ENCODE measurements around the gene MAP6.

- TF ChIP-seq, protein P1, sequence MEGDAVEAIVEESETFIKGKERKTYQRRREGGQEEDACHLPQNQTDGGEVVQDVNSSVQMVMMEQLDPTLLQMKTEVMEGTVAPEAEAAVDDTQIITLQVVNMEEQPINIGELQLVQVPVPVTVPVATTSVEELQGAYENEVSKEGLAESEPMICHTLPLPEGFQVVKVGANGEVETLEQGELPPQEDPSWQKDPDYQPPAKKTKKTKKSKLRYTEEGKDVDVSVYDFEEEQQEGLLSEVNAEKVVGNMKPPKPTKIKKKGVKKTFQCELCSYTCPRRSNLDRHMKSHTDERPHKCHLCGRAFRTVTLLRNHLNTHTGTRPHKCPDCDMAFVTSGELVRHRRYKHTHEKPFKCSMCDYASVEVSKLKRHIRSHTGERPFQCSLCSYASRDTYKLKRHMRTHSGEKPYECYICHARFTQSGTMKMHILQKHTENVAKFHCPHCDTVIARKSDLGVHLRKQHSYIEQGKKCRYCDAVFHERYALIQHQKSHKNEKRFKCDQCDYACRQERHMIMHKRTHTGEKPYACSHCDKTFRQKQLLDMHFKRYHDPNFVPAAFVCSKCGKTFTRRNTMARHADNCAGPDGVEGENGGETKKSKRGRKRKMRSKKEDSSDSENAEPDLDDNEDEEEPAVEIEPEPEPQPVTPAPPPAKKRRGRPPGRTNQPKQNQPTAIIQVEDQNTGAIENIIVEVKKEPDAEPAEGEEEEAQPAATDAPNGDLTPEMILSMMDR (IDR thresholded peaks at IDR 0.05), result no peak
- TF ChIP-seq POLR2A (IDR thresholded peaks at IDR 0.05), result no peak
Measured at GRCh38 chr11:75633409-75634066, 35.3 kb downstream of the MAP6 start.

All from Peyer's patch (tissue), 4 donors.